B cell (primary cell): ENCODE data around the gene CRTC3. TPM values are rescaled to one million over a fixed set of nuclear protein-coding genes. Genes with fewer than 3 reads are reported as not detected.
A peak's percentile ranks its signal among the peaks of the same experiment; 100 is the strongest.

Experiments
- ATAC-seq: fragments of 200-7000 bp; cut with Tn5 transposase; one replicate; pipeline ENCODE4 v1.10.0; 2021; ENCODE audit warnings: low read depth, mild to moderate bottlenecking, moderate number of reproducible peaks, moderate library complexity
- CTCF ChIA-PET: fragments of 350-600 bp; sonication (Branson Sonifier 250); formaldehyde crosslinking; loops from one replicate; lab custom pipeline; 2021; ENCODE audit warnings: antibody characterized with exemption, inconsistent platforms; lab: Charles Lee
- POLR2A ChIA-PET: fragments of 350-600 bp; sonication (Branson Sonifier 250); formaldehyde crosslinking; loops from one replicate; lab custom pipeline; 2021; ENCODE audit warnings: antibody characterized with exemption; lab: Charles Lee
- DNase-seq: peaks from one replicate; pipeline ENCODE4 v3.0.0; 2013
- H2AFZ ChIP-seq: 2 replicates; pipeline ENCODE4 v1.6.1; 2012; ENCODE audit warnings: mild to moderate bottlenecking, low read depth, low read length; ENCODE audit not compliant: insufficient read depth, poor library complexity, severe bottlenecking
- H3K27ac ChIP-seq, 2 donors: 1 replicate in 1 of 2; 2 replicates in 1 of 2; pipeline ENCODE4 v1.5.1; 2012 to 2013; ENCODE audit warnings: low read length in 2 of 2, mild to moderate bottlenecking in 2 of 2, moderate library complexity in 1 of 2
- H3K27me3 ChIP-seq, 4 experiments: fragments of 200-600 bp in 1 of 4; sonication (generic) in 1 of 4; replicated peaks in 1 of 4; 1 replicate in 2 of 4; 2 replicates in 2 of 4; pipeline versions ENCODE4 v1.6.1 to v1.7.0; 2013 to 2016; ENCODE audit warnings: low read length in 3 of 4, mild to moderate bottlenecking in 2 of 4, mixed read lengths in 1 of 4, moderate library complexity in 1 of 4; ENCODE audit not compliant: insufficient read depth in 4 of 4, control insufficient read depth in 3 of 4; ENCODE audit errors: control extremely low read depth in 1 of 4
- H3K36me3 ChIP-seq, 2 experiments: replicated peaks in 1 of 2; 1 replicate in 1 of 2; 2 replicates in 1 of 2; pipeline versions ENCODE4 v1.6.1 to v1.7.1; 2013; ENCODE audit warnings: low read length in 1 of 2; ENCODE audit not compliant: insufficient read depth in 2 of 2, control insufficient read depth in 1 of 2; ENCODE audit errors: control extremely low read depth in 1 of 2, extremely low read depth in 1 of 2
- H3K4me1 ChIP-seq, 2 donors: fragments of 200-600 bp in 1 of 2; sonication (generic) in 1 of 2; 1 replicate in 1 of 2; 2 replicates in 1 of 2; pipeline versions ENCODE4 v1.5.1 to v1.6.1; 2013 to 2017; ENCODE audit warnings: low read length in 2 of 2; ENCODE audit not compliant: control insufficient read depth in 2 of 2, insufficient read depth in 2 of 2
- H3K4me2 ChIP-seq: replicated peaks from 2 replicates; pipeline ENCODE3; 2012; ENCODE audit warnings: mild to moderate bottlenecking, low read depth, low read length; ENCODE audit not compliant: poor library complexity, severe bottlenecking
- H3K4me3 ChIP-seq, 5 experiments: fragments of 200-600 bp in 1 of 5; sonication (generic) in 1 of 5; 1 replicate in 3 of 5; 2 replicates in 2 of 5; pipeline versions ENCODE4 v1.5.1 to v1.7.0; 2011 to 2016; ENCODE audit warnings: low read length in 4 of 5, mild to moderate bottlenecking in 4 of 5, low read depth in 2 of 5, control low read depth in 1 of 5, moderate library complexity in 1 of 5; ENCODE audit not compliant: insufficient read depth in 1 of 5; ENCODE audit errors: control extremely low read depth in 1 of 5, extremely low read depth in 1 of 5
- H3K79me2 ChIP-seq: fragments of 200-600 bp; sonication (generic); one replicate; pipeline ENCODE4 v1.6.0; 2016; ENCODE audit warnings: low read length; ENCODE audit not compliant: control insufficient read depth, insufficient read depth
- H3K9ac ChIP-seq: fragments of 200-600 bp; sonication (generic); 2 replicates; pipeline ENCODE4 v1.6.1; 2017; ENCODE audit warnings: mild to moderate bottlenecking, low read length, moderate library complexity
- H3K9me3 ChIP-seq, 3 donors: one replicate each; pipeline versions ENCODE4 v1.6.1 to v1.7.1; 2013; ENCODE audit warnings: low read length in 2 of 3; ENCODE audit not compliant: control insufficient read depth in 2 of 3, insufficient read depth in 1 of 3; ENCODE audit errors: control extremely low read depth in 1 of 3
- H4K20me1 ChIP-seq: 2 replicates; pipeline ENCODE4 v1.6.0; 2012; ENCODE audit warnings: mild to moderate bottlenecking, low read length; ENCODE audit not compliant: insufficient read depth, control insufficient read depth, poor library complexity, severe bottlenecking
- H3K27ac Mint-ChIP-seq: one replicate; pipeline ENCODE4 v1.8.0; 2021; ENCODE audit warnings: mixed read lengths
- H3K27me3 Mint-ChIP-seq: one replicate; pipeline ENCODE4 v1.8.0; 2021; ENCODE audit warnings: mixed read lengths
- H3K4me1 Mint-ChIP-seq: one replicate; pipeline ENCODE4 v1.8.0; 2021; ENCODE audit warnings: mixed read lengths
- H3K4me3 Mint-ChIP-seq: one replicate; pipeline ENCODE4 v1.8.0; 2021; ENCODE audit warnings: mixed read lengths
- H3K9me3 Mint-ChIP-seq: one replicate; pipeline ENCODE4 v1.8.0; 2022; ENCODE audit warnings: mixed read lengths; ENCODE audit not compliant: insufficient read depth
- CTCF ChIP-seq: fragments of 200-600 bp; IDR thresholded peaks from one replicate; pipeline ENCODE4 v1.8.0; 2022; ENCODE audit warnings: antibody characterized with exemption, mild to moderate bottlenecking
- EZH2 ChIP-seq: IDR thresholded peaks from 2 replicates; pipeline ENCODE4 v1.6.1; 2012; ENCODE audit warnings: borderline replicate concordance, low read depth, mild to moderate bottlenecking, moderate library complexity, low read length; ENCODE audit not compliant: insufficient read depth, poor library complexity, severe bottlenecking
- WGBS: methylation state at CpG from one replicate; pipeline ENCODE4 v1.1.5; 2013; ENCODE audit warnings: missing lambda C conversion rate; ENCODE audit not compliant: insufficient coverage; 5-methylcytosine and 5-hydroxymethylcytosine counted together
- intact Hi-C: fragments of 100-400 bp; cut with micrococcal nuclease; formaldehyde crosslinking; loops from one replicate; pipeline ENCODE4 v1.10.0; 2022
- polyA plus RNA-seq: library from polyadenylated mRNA; depleted of rRNA; stranded (reverse); fragments of >200 nt; gene quantifications from 2 replicates; pipeline ENCODE4 v1.2.3, GENCODE V29; 2012
- total RNA-seq, 2 donors: library from RNA; stranded (reverse); fragments of 120-200 nt in 1 of 2; gene quantifications; 1 replicate in 1 of 2; 2 replicates in 1 of 2; pipeline versions ENCODE4 v1.2.3 to v1.2.4, GENCODE V29; 2013 to 2022

CRTC3 gene
- total and polyA plus RNA-seq, 2 donors (not counting 1 experiment from before 2014, with no cell fraction given) = 34.7 to 95.8 TPM

- peak overlapping the region; percentile 62 for H2AFZ ChIP-seq
- Mint-ChIP-seq H3K4me1 (peaks cover 63% of the 10 kb centered on the region), H3K9me3 (no peaks in the 10 kb centered on the region), H3K27ac (peak overlapping the region; percentile 74), H3K27me3 (peaks cover 13% of the 10 kb centered on the region), H3K4me3 (peak overlapping the region; percentile 89)
- peaks cover 0 to 25% (median 13%) of the 10 kb centered on the region in 4 experiments for H3K27me3 ChIP-seq
- H3K9me3 ChIP-seq = peaks cover 0 to 4% (median 0%) of the 10 kb centered on the region in 3 donors
- peak overlapping the region; percentile 100 for H3K4me2 ChIP-seq
- no peaks in the 10 kb centered on the region for H3K36me3 ChIP-seq
- peak overlapping the region in 1 of 2 donors; percentile 57 for H3K27ac ChIP-seq
- H3K4me3 ChIP-seq = peak overlapping the region; percentile 11 to 82 (median 58)
- intact Hi-C loops = loop anchor here (5.0 to 10.0 kb wide), 3 partner anchors 67 to 450 kb away; no protein-coding TSS in a partner anchor
- DNase-seq = peak; percentile 40
- ChIA-PET POLR2A (interaction anchor here (0.8 kb wide), 1 partner anchor 29 kb away, joined by 3 read pairs; no protein-coding TSS in a partner anchor), CTCF (interaction anchor here (1.5 to 3.0 kb wide), 2 partner anchors 9 to 16 kb away, joined by 4 to 13 read pairs; no protein-coding TSS in a partner anchor)
- peaks cover 5% of the 10 kb centered on the region for H3K79me2 ChIP-seq
- no peak for ATAC-seq
- H3K4me1 ChIP-seq = peaks cover 61 to 72% of the 10 kb centered on the region in 2 donors
- peaks cover 20% of the 10 kb centered on the region for H4K20me1 ChIP-seq
- WGBS = 28% methylated on average over 24 of the region's 28 CpGs
- TF ChIP-seq EZH2 (no peak), CTCF (no peak)
- H3K9ac ChIP-seq = peak overlapping the region; percentile 74
These were observed 135.0 kb downstream of the CRTC3 start for GRCh38 chr15:90664650-90665287.
